Heart left ventricle (tissue), 16 donors: ENCODE measurements around the gene DLD. TPM values are rescaled to one million over a fixed set of nuclear protein-coding genes. Genes with fewer than 3 reads are reported as not detected.

Experiments
- ATAC-seq, 4 donors: fragments of 200-7000 bp; cut with Tn5 transposase; one replicate each; pipeline ENCODE4 v1.9.1; 2020 to 2022; ENCODE audit warnings: moderate library complexity in 4 of 4, mild to moderate bottlenecking in 3 of 4, moderate number of reproducible peaks in 1 of 4
- DNase-seq, 5 donors: peaks; one replicate each; pipeline ENCODE4 v3.0.0-alpha.2; 2020
- H3K27ac ChIP-seq, 12 donors: fragments of 200-600 bp; sonication (generic) in 4 of 12; one replicate each; pipeline versions ENCODE4 v1.5.0 to v1.8.0; 2016 to 2022; ENCODE audit warnings: mild to moderate bottlenecking in 2 of 12
- H3K27me3 ChIP-seq, 9 donors: fragments of 200-600 bp; sonication (generic) in 2 of 9; one replicate each; pipeline versions ENCODE4 v1.5.1 to v1.8.0; 2016 to 2022; ENCODE audit warnings: mild to moderate bottlenecking in 3 of 9
- H3K36me3 ChIP-seq, 9 donors: fragments of 200-600 bp; sonication (generic) in 2 of 9; one replicate each; pipeline versions ENCODE4 v1.5.0 to v1.8.0; 2018 to 2022; ENCODE audit warnings: mild to moderate bottlenecking in 2 of 9
- H3K4me1 ChIP-seq, 12 donors: fragments of 200-600 bp; sonication (generic) in 4 of 12; one replicate each; pipeline versions ENCODE4 v1.5.0 to v1.8.0; 2016 to 2022; ENCODE audit warnings: mild to moderate bottlenecking in 3 of 12
- H3K4me3 ChIP-seq, 12 donors: fragments of 200-600 bp; sonication (generic) in 4 of 12; one replicate each; pipeline versions ENCODE4 v1.5.0 to v1.8.0; 2017 to 2022; ENCODE audit warnings: mild to moderate bottlenecking in 9 of 12, moderate library complexity in 4 of 12
- H3K9me3 ChIP-seq, 12 donors: fragments of 200-600 bp; sonication (generic) in 4 of 12; one replicate each; pipeline versions ENCODE4 v1.5.0 to v1.8.0; 2016 to 2022; ENCODE audit warnings: mild to moderate bottlenecking in 1 of 12
- CTCF ChIP-seq, 12 donors: fragments of 200-600 bp; sonication (generic) in 4 of 12; IDR thresholded peaks; one replicate each; pipeline versions ENCODE4 v1.5.0 to v1.8.0; 2018 to 2022; ENCODE audit warnings: antibody characterized with exemption in 12 of 12, mild to moderate bottlenecking in 5 of 12
- POLR2A ChIP-seq, 2 donors: fragments of 450-650 bp; IDR thresholded peaks; one replicate each; pipeline ENCODE4 v1.6.1; 2017; ENCODE audit warnings: antibody characterized with exemption in 2 of 2, mild to moderate bottlenecking in 2 of 2, moderate library complexity in 2 of 2
- WGBS, 4 donors: extraction: QIAGEN DNeasy Blood & Tissue Kit in 2 of 4; methylation state at CpG; one replicate each; pipeline versions ENCODE4 v1.1.5 to v1.1.7; 2013 to 2018; 5-methylcytosine and 5-hydroxymethylcytosine counted together
- intact Hi-C, 10 donors: fragments of 100-400 bp; cut with DNase I; formaldehyde crosslinking; loops; one replicate each; pipeline versions ENCODE4 v1.11.1 to v1.14.2; 2022
- polyA plus RNA-seq, 2 donors: library from polyadenylated mRNA; stranded (reverse); fragments of 200-250 nt; gene quantifications; one replicate each; pipeline ENCODE4 v1.2.3, GENCODE V29; 2013
- total RNA-seq, 9 donors: library from RNA; depleted of rRNA in 2 of 9; stranded (reverse); fragments of >200 nt in 2 of 9; fragmentation: NEBNext Ultra II Directional in 3 of 9; extraction: Animal tissue kit (Norgen Biotek cat#: 25700) in 3 of 9; gene quantifications; one replicate each; pipeline versions ENCODE4 v1.1.0 to v1.2.4, GENCODE V29; 2016 to 2023
- donor health status: ischemic (EF 13 %, LVEDD 7.1; RV severe dilation, severe dysfunction).
- donor health status: healthy with polysubstance abuse.
- donor health status: DM: no; HTN: yes; CAD: no.
- donor health status: DM: no; HTN: no; CAD: no.
- donor health status: ischemic (EF 25% LVEDD 6.9; RV normal size, moderate dysfunction).
- donor health status: ischemic (EF 25% LVEDD 5.7; RV mildly dilated, moderate dysfunction).
- donor health status: healthy.
- donor health status: DM: yes; HTN: yes; CAD: no.
- donor health status: ischemic (EF 35%, LVEDD 5.7; RV mildly dilated, moderate dysfunction).
- donor health status: nonischemic (EF 11% LVEDD 7.7; RV severe dilation, severe dysfunction).
- donor health status: DM: yes; HTN: yes; CAD: no.
- donor health status: PGD.
- donor health status: ischemic (EF 29% LVEDD 5.4; RV normal size, mild dysfunction).
- donor health status: nonischemic (EF 23%, LVEDD 6.1; RV moderate dilation, normal function).

DLD gene
- total and polyA plus RNA-seq, 11 donors, result 55.3 to 426 (median 276) TPM

- intact Hi-C loops, result no loop called here
- 90 to 96% (median 93%) methylated on average over 1 of the region's 1 CpG for WGBS, 4 donors
These were observed 18.5 kb downstream of the DLD start for GRCh38 chr7:107909445-107909844.

GRCh38 chr7:107911981-107912380 lies 21.0 kb downstream of the DLD start:
- no peak overlapping the region for H3K4me3 ChIP-seq
- no peak overlapping the region for H3K27ac ChIP-seq
- intact Hi-C loops, result no loop called here
- peaks cover 0 to 41% (median 7%) of the 10 kb centered on the region in 12 donors for H3K4me1 ChIP-seq
- no peaks in the 10 kb centered on the region for H3K27me3 ChIP-seq
- TF ChIP-seq CTCF (IDR thresholded peaks at IDR 0.05) (no peak), POLR2A (IDR thresholded peaks at IDR 0.05) (no peak)
- peaks cover 0 to 93% (median 79%) of the 10 kb centered on the region in 9 donors for H3K36me3 ChIP-seq
- DNase-seq, result no peak
- H3K9me3 ChIP-seq, result peaks cover 0 to 3% (median 0%) of the 10 kb centered on the region in 12 donors
- WGBS, 4 donors, result 75 to 99% (median 95%) methylated on average over 2 of the region's 2 CpGs
- no peak for ATAC-seq

More at GRCh38 chr7:107909445-107909844, 18.5 kb downstream of the DLD start:
- H3K27me3 ChIP-seq, result no peaks in the 10 kb centered on the region
- TF ChIP-seq POLR2A (IDR thresholded peaks at IDR 0.05) (no peak), CTCF (IDR thresholded peaks at IDR 0.05) (no peak)
- ATAC-seq (no peak), DNase-seq (no peak)
- no peak overlapping the region for H3K27ac ChIP-seq
- H3K36me3 ChIP-seq, result peaks cover 0 to 94% (median 86%) of the 10 kb centered on the region in 9 donors
- peaks cover 0 to 3% (median 0%) of the 10 kb centered on the region in 12 donors for H3K9me3 ChIP-seq
- H3K4me1 ChIP-seq, result peaks cover 0 to 40% (median 8%) of the 10 kb centered on the region in 12 donors
- H3K4me3 ChIP-seq, result no peak overlapping the region

GRCh38 chr7:107913851-107914250 lies 22.9 kb downstream of the DLD start:
- Histone ChIP-seq H3K36me3 (peaks cover 0 to 93% (median 79%) of the 10 kb centered on the region in 9 donors), H3K27me3 (no peaks in the 10 kb centered on the region), H3K4me1 (peaks cover 0 to 28% (median 0%) of the 10 kb centered on the region in 12 donors), H3K4me3 (no peak overlapping the region), H3K27ac (no peak overlapping the region), H3K9me3 (peaks cover 0 to 3% (median 0%) of the 10 kb centered on the region in 12 donors)
- ATAC-seq (no peak), DNase-seq (no peak)
- intact Hi-C loops, result no loop called here
- 97 to 99% (median 98%) methylated on average over 2 of the region's 2 CpGs for WGBS, 4 donors
- TF ChIP-seq CTCF (IDR thresholded peaks at IDR 0.05), result no peak
- no peak for TF ChIP-seq POLR2A (IDR thresholded peaks at IDR 0.05)

- intact Hi-C loops, result no loop called here
- Histone ChIP-seq H3K4me3 (no peak overlapping the region), H3K27ac (no peak overlapping the region), H3K9me3 (peaks cover 0 to 3% (median 0%) of the 10 kb centered on the region in 12 donors), H3K36me3 (peaks cover 0 to 93% (median 79%) of the 10 kb centered on the region in 9 donors), H3K4me1 (peaks cover 0 to 28% (median 0%) of the 10 kb centered on the region in 12 donors), H3K27me3 (no peaks in the 10 kb centered on the region)
- ATAC-seq, result peak in 2 of 4 donors; percentile 45 to 51
- 23 to 32% (median 29%) methylated on average over 1 of the region's 1 CpG for WGBS, 4 donors
- DNase-seq, result no peak
- no peak for TF ChIP-seq POLR2A (IDR thresholded peaks at IDR 0.05)
- no peak for TF ChIP-seq CTCF (IDR thresholded peaks at IDR 0.05)
These were observed 23.8 kb downstream of the DLD start for GRCh38 chr7:107914831-107915230.
